Superior temporal gyrus (tissue), 1 donor: ENCODE results near the gene SLC35F6.
"Not testable (repeated sequence)": the region's sequence is repeated elsewhere in the genome, so short reads cannot be mapped to it uniquely, and the experiment has no call there.

ENCODE experiments used
- DNase-seq: peaks from one replicate; pipeline ENCODE4 v3.0.0-alpha.2; 2016; ENCODE audit errors: extremely low spot score

SLC35F6 gene

GRCh38 chr2:26784570-26785234, 20.6 kb downstream of the SLC35F6 start:
- no peak for DNase-seq

- DNase-seq = peak; percentile 99
Measured at GRCh38 chr2:26785431-26786206, 21.5 kb downstream of the SLC35F6 start, which contains the start of gene CENPA. TSS of gene CENPA (plus strand) at chr2:26786056. CDS start at chr2:26786197, 141 bp downstream.

- no peak for DNase-seq
Measured at GRCh38 chr2:26786207-26787028, 22.3 kb downstream of the SLC35F6 start.

- DNase-seq = no peak
Measured at GRCh38 chr2:26792720-26793119, 28.6 kb downstream of the SLC35F6 start.

- DNase-seq = no peak
Measured at GRCh38 chr2:26793518-26793917, 29.4 kb downstream of the SLC35F6 start.

GRCh38 chr2:26795135-26795534, 31.1 kb downstream of the SLC35F6 start:
- not testable (repeated sequence) for DNase-seq

GRCh38 chr2:26801328-26801727, 37.2 kb downstream of the SLC35F6 start:
- no peak for DNase-seq

- no peak for DNase-seq
Measured at GRCh38 chr2:26801796-26802195, 37.7 kb downstream of the SLC35F6 start.

GRCh38 chr2:26805241-26805676, 41.2 kb downstream of the SLC35F6 start:
- DNase-seq = no peak

- DNase-seq = peak; percentile 26
Measured at GRCh38 chr2:26807788-26808460, 43.8 kb downstream of the SLC35F6 start.

- no peak for DNase-seq
Measured at GRCh38 chr2:26809211-26809610, 45.1 kb downstream of the SLC35F6 start.

- DNase-seq = no peak
Measured at GRCh38 chr2:26809876-26810577, 45.9 kb downstream of the SLC35F6 start.

- no peak for DNase-seq
Measured at GRCh38 chr2:26811261-26811660, 47.2 kb downstream of the SLC35F6 start.

- no peak for DNase-seq
Measured at GRCh38 chr2:26811791-26812694, 48.0 kb downstream of the SLC35F6 start.

GRCh38 chr2:26812731-26813130, 48.6 kb downstream of the SLC35F6 start:
- no peak for DNase-seq

- not testable (repeated sequence) for DNase-seq
Measured at GRCh38 chr2:26814072-26814765, 50.1 kb downstream of the SLC35F6 start.

GRCh38 chr2:26816893-26817292, 52.8 kb downstream of the SLC35F6 start:
- no peak for DNase-seq

GRCh38 chr2:26818255-26818654, 54.2 kb downstream of the SLC35F6 start:
- DNase-seq = no peak

GRCh38 chr2:26818972-26819371, 54.9 kb downstream of the SLC35F6 start:
- DNase-seq = no peak
